Measurements from ENCODE around the gene MPZL2. TPM values are rescaled to one million over a fixed set of nuclear protein-coding genes. Genes with fewer than 3 reads are reported as not detected.

The MPZL2 gene
- total and polyA plus RNA-seq, 2 donors from 2014 or later = 16.8 to 111 TPM

DNA sequence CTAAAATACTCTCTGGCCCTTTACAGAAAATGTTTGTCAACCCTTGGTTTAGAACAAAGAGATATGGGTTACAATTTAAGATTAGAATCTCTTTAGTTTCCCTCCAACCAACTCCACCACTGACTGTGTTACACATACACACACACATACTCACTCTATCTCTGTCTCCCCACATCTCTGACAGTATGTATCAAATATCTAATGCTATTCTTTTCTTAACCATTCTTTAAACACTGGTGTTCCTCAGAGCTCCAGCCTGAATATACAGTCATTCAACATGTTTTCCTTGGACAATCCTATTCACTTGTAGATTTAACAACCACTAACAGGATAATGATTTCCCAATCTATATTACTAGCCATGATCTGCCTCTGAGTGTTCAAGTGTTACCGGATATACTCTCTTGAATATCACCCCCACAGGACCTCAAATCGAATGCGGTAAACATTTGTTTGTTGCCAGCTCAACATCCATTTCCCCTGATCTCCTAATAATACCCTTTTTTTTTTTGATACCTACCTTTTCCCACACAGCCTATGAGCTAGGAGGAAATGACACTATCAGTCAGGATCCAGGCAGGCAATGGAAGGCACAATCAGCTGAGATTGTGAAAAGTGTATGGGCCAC is 18.0 kb downstream of the MPZL2 start:
- Histone ChIP-seq H3K27ac (ENCODE audit: low read depth in 2 of 2, low read length in 2 of 2) (no peak overlapping the region), H3K4me1 (ENCODE audit: control insufficient read depth in 2 of 3, insufficient read depth in 2 of 3, low read depth in 1 of 3, low read length in 3 of 3) (no peaks in the 10 kb centered on the region), H3K9ac (ENCODE audit: low read length in 3 of 3) (no peak overlapping the region), H3K4me3 (ENCODE audit: low read length in 3 of 3) (no peak overlapping the region), H3K9me3 (ENCODE audit: control insufficient read depth in 2 of 3, insufficient read depth in 1 of 3, low read length in 3 of 3) (no peaks in the 10 kb centered on the region), H3K27me3 (ENCODE audit: control insufficient read depth, insufficient read depth, low read length) (no peaks in the 10 kb centered on the region), H3K36me3 (ENCODE audit: control insufficient read depth in 2 of 3, insufficient read depth in 3 of 3, low read length in 3 of 3) (no peaks in the 10 kb centered on the region)
- DNase-seq (no peak), FAIRE-seq (no peak)
- intact Hi-C loops (cut with DNase I) = no loop called here
- TF ChIP-seq, protein P1, sequence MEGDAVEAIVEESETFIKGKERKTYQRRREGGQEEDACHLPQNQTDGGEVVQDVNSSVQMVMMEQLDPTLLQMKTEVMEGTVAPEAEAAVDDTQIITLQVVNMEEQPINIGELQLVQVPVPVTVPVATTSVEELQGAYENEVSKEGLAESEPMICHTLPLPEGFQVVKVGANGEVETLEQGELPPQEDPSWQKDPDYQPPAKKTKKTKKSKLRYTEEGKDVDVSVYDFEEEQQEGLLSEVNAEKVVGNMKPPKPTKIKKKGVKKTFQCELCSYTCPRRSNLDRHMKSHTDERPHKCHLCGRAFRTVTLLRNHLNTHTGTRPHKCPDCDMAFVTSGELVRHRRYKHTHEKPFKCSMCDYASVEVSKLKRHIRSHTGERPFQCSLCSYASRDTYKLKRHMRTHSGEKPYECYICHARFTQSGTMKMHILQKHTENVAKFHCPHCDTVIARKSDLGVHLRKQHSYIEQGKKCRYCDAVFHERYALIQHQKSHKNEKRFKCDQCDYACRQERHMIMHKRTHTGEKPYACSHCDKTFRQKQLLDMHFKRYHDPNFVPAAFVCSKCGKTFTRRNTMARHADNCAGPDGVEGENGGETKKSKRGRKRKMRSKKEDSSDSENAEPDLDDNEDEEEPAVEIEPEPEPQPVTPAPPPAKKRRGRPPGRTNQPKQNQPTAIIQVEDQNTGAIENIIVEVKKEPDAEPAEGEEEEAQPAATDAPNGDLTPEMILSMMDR (IDR thresholded peaks at IDR 0.05; ENCODE audit: borderline replicate concordance, extremely low read depth, insufficient read depth) = no peak

DNA sequence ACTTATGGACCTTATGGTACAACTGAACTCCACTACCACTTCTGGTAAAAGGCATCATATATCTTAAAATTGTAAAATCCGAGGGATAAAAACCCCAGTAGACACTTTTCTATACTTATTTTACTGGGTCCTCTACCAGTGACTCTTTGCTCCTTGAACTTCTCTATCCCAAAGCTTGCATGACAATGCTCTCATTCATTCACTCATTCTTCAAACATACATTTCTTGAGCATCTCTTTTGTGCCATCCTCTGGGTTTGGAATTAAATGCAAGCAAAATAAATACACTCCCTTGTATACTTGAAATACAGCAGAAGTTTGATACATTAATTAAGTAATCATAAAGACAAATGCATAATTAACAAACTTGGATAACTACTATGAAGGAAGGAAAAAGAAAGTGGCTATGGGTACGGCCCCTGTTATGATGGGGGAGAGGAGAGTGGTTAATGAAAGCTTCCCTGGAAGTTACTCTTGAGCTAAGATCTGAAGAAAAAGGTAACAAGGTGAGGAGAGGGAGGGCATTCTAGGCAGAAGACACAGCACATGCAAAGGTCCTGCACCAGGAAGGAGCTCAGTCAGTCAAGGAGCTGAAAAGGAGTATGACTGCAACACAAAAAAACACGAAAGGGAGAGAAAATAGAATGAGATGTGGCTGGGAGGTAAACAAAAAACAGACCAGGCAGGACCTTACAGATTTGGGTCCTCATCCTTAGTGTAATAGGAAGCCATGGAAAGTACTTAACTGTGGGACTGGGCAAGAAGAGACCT is 19.9 kb downstream of the MPZL2 start:
- no peak overlapping the region for H3K27ac ChIP-seq (ENCODE audit: low read depth in 2 of 2, low read length in 2 of 2)
- TF ChIP-seq, protein P1 (IDR thresholded peaks at IDR 0.05; ENCODE audit: borderline replicate concordance, extremely low read depth, insufficient read depth) = no peak

DNA sequence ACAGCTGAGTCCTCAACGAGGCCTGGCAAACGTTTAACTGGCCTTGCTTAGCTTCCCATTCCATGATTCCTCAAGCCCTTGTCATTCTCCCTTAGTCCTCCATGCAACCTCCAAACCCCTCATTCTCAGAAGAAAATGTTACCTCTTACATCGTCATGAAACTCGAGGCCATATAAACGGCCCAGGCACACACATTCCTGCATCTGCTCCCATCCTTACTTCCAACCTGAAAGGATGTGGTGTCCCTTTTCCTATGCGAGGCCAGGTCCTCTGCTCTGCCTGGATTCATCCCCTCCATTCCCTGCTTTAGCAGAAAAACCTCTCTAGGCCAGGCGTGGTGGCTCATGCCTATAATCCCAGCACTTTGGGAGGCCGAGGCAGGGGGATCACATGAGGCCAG is 20.9 kb downstream of the MPZL2 start:
- no peak overlapping the region for H3K4me3 ChIP-seq (ENCODE audit: low read length in 3 of 3)
- TF ChIP-seq, protein P1 (IDR thresholded peaks at IDR 0.05; ENCODE audit: borderline replicate concordance, extremely low read depth, insufficient read depth) = no peak
- H3K27ac ChIP-seq (ENCODE audit: low read depth in 2 of 2, low read length in 2 of 2) = no peak overlapping the region
- H3K9ac ChIP-seq (ENCODE audit: low read length in 3 of 3) = no peak overlapping the region
- no peaks in the 10 kb centered on the region for H3K36me3 ChIP-seq (ENCODE audit: control insufficient read depth in 2 of 3, insufficient read depth in 3 of 3, low read length in 3 of 3)
- DNase-seq (no peak), FAIRE-seq (no peak)
- H3K27me3 ChIP-seq (ENCODE audit: control insufficient read depth, insufficient read depth, low read length) = no peaks in the 10 kb centered on the region
- intact Hi-C loops (cut with DNase I) = no loop called here
- H3K4me1 ChIP-seq (ENCODE audit: control insufficient read depth in 2 of 3, insufficient read depth in 2 of 3, low read depth in 1 of 3, low read length in 3 of 3) = no peaks in the 10 kb centered on the region
- H3K9me3 ChIP-seq (ENCODE audit: control insufficient read depth in 2 of 3, insufficient read depth in 1 of 3, low read length in 3 of 3) = no peaks in the 10 kb centered on the region

More for the DNA sequence above, 19.9 kb downstream of the MPZL2 start:
- no peaks in the 10 kb centered on the region for H3K9me3 ChIP-seq (ENCODE audit: control insufficient read depth in 2 of 3, insufficient read depth in 1 of 3, low read length in 3 of 3)
- DNase-seq (no peak), FAIRE-seq (no peak)
- intact Hi-C loops (cut with DNase I) = no loop called here
- H3K36me3 ChIP-seq (ENCODE audit: control insufficient read depth in 2 of 3, insufficient read depth in 3 of 3, low read length in 3 of 3) = no peaks in the 10 kb centered on the region
- no peak overlapping the region for H3K9ac ChIP-seq (ENCODE audit: low read length in 3 of 3)
- H3K4me3 ChIP-seq (ENCODE audit: low read length in 3 of 3) = no peak overlapping the region
- no peaks in the 10 kb centered on the region for H3K27me3 ChIP-seq (ENCODE audit: control insufficient read depth, insufficient read depth, low read length)
- no peaks in the 10 kb centered on the region for H3K4me1 ChIP-seq (ENCODE audit: control insufficient read depth in 2 of 3, insufficient read depth in 2 of 3, low read depth in 1 of 3, low read length in 3 of 3)

Measured in kidney (tissue), 14 donors.